Testis (tissue), 3 donors: ENCODE results near the gene TLK2. TPM values are rescaled to one million over a fixed set of nuclear protein-coding genes. Genes with fewer than 3 reads are reported as not detected.

Source experiments
- DNase-seq: peaks from one replicate; pipeline ENCODE4 v3.0.0-alpha.2; 2019
- H3K27ac ChIP-seq, 2 donors: fragments of 200-600 bp; sonication (generic); one replicate each; pipeline ENCODE4 v1.5.1; 2019
- H3K27me3 ChIP-seq: fragments of 200-600 bp; sonication (generic); one replicate; pipeline ENCODE4 v1.5.1; 2019
- H3K36me3 ChIP-seq: fragments of 200-600 bp; sonication (generic); one replicate; pipeline ENCODE4 v1.5.1; 2017; ENCODE audit warnings: low read depth; ENCODE audit errors: missing control alignments
- H3K4me1 ChIP-seq: fragments of 200-600 bp; sonication (generic); one replicate; pipeline ENCODE4 v1.5.1; 2019
- H3K4me3 ChIP-seq, 2 donors: fragments of 200-600 bp; sonication (generic); one replicate each; pipeline ENCODE4 v1.5.1; 2017 to 2019
- H3K9me3 ChIP-seq: fragments of 200-600 bp; sonication (generic); one replicate; pipeline ENCODE4 v1.5.1; 2017
- CTCF ChIP-seq, 3 experiments: fragments of 450-650 bp in 2 of 3; fragments of 200-600 bp in 1 of 3; sonication (generic) in 1 of 3; IDR thresholded peaks; one replicate each; pipeline ENCODE4 v1.5.1; 2016 to 2019; ENCODE audit warnings: antibody characterized with exemption in 3 of 3, mild to moderate bottlenecking in 2 of 3, moderate library complexity in 1 of 3
- POLR2A ChIP-seq: fragments of 450-650 bp; IDR thresholded peaks from one replicate; pipeline ENCODE4 v1.6.1; 2017; ENCODE audit warnings: antibody characterized with exemption, mild to moderate bottlenecking, moderate library complexity
- WGBS, 2 donors: methylation state at CpG; one replicate each; pipeline ENCODE4 v1.1.5; 2018; 5-methylcytosine and 5-hydroxymethylcytosine counted together
- intact Hi-C: fragments of 100-400 bp; cut with DNase I; formaldehyde crosslinking; loops from one replicate; pipeline ENCODE4 v1.15.1; 2023; ENCODE audit warnings: low total_unique reads
- polyA plus RNA-seq: library from polyadenylated mRNA; stranded (reverse); fragments of 350-450 nt; fragmentation: Illumina TruSeq; extraction: RNeasy Lipid Tissue Mini Kit (QIAGEN cat#74804); gene quantifications from one replicate; pipeline ENCODE4 v1.2.3, GENCODE V29; 2014; ENCODE audit warnings: low read depth, low replicate concordance; ENCODE audit not compliant: insufficient read depth
- total RNA-seq, 2 donors: library from RNA; depleted of rRNA; stranded (reverse); fragments of >200 nt; gene quantifications; one replicate each; pipeline ENCODE4 v1.2.3, GENCODE V29; 2016

Gene TLK2
- total and polyA plus RNA-seq, 3 donors from 2014 or later = 64.5 to 109 (median 78.2) TPM

GRCh38 chr17:62626719-62627218 lies 148.1 kb downstream of the TLK2 start:
- peak overlapping the region; percentile 55 to 76 for H3K4me3 ChIP-seq
- H3K27ac ChIP-seq = peak overlapping the region; percentile 80 to 86
- DNase-seq = peak; percentile 53
- H3K36me3 ChIP-seq = no peaks in the 10 kb centered on the region
- H3K9me3 ChIP-seq = no peaks in the 10 kb centered on the region
- peaks cover 6% of the 10 kb centered on the region for H3K4me1 ChIP-seq
- WGBS, 2 donors = 4% methylated on average over 18 to 21 of the region's 21 CpGs
- intact Hi-C loops = no loop called here
- TF ChIP-seq CTCF (IDR thresholded peaks at IDR 0.05) = no peak
- no peak for TF ChIP-seq POLR2A
- H3K27me3 ChIP-seq = no peaks in the 10 kb centered on the region

GRCh38 chr17:62627219-62627903 lies 148.7 kb downstream of the TLK2 start, which contains the start of gene MRC2:
MRC2 (plus strand) TSS chr17:62627670; CDS start chr17:62627803, 133 bp downstream.
- no peaks in the 10 kb centered on the region for H3K9me3 ChIP-seq
- H3K27ac ChIP-seq = peak within 1 kb of the TSS; percentile 80 to 86
- DNase-seq = peak; percentile 73
- peaks cover 6% of the 10 kb centered on the region for H3K4me1 ChIP-seq
- TF ChIP-seq POLR2A = no peak
- no peak for TF ChIP-seq CTCF (IDR thresholded peaks at IDR 0.05)
- intact Hi-C loops = no loop called here
- WGBS, 2 donors = 1% methylated on average over 25 to 68 of the region's 68 CpGs
- H3K4me3 ChIP-seq = peak within 1 kb of the TSS; percentile 55 to 76
- H3K27me3 ChIP-seq = no peaks in the 10 kb centered on the region
- H3K36me3 ChIP-seq = no peaks in the 10 kb centered on the region

GRCh38 chr17:62627904-62628633 lies 149.4 kb downstream of the TLK2 start:
- Histone ChIP-seq H3K4me1 (peaks cover 6% of the 10 kb centered on the region), H3K9me3 (no peaks in the 10 kb centered on the region), H3K27me3 (no peaks in the 10 kb centered on the region), H3K36me3 (no peaks in the 10 kb centered on the region), H3K27ac (peak overlapping the region; percentile 80 to 86), H3K4me3 (peak overlapping the region; percentile 55 to 76)
- DNase-seq = peak; percentile 55
- WGBS, 2 donors = 1 to 2% methylated on average over 30 to 61 of the region's 61 CpGs
- intact Hi-C loops = no loop called here
- TF ChIP-seq CTCF (IDR thresholded peaks at IDR 0.05) (no peak), POLR2A (no peak)

GRCh38 chr17:62628831-62629555 lies 150.4 kb downstream of the TLK2 start:
- TF ChIP-seq CTCF (IDR thresholded peaks at IDR 0.05) (no peak), POLR2A (no peak)
- no peaks in the 10 kb centered on the region for H3K27me3 ChIP-seq
- WGBS, 2 donors = 18 to 23% methylated on average over 13 to 18 of the region's 19 CpGs
- no peaks in the 10 kb centered on the region for H3K36me3 ChIP-seq
- peak; percentile 31 for DNase-seq
- H3K4me3 ChIP-seq = peak overlapping the region; percentile 55 to 76
- intact Hi-C loops = no loop called here
- peak overlapping the region; percentile 80 to 86 for H3K27ac ChIP-seq
- no peaks in the 10 kb centered on the region for H3K9me3 ChIP-seq
- peaks cover 6% of the 10 kb centered on the region for H3K4me1 ChIP-seq
